H9 (cell line): ENCODE results near the gene B4GALNT4. TPM values are rescaled to one million over a fixed set of nuclear protein-coding genes. Genes with fewer than 3 reads are reported as not detected.

Experiments used
- DNase-seq: peaks from one replicate; pipeline ENCODE4 v3.0.0-alpha.2; 2017
- H2AFZ ChIP-seq: one replicate; pipeline ENCODE4 v1.6.1; 2013; ENCODE audit warnings: mild to moderate bottlenecking, low read length, control low read depth, moderate library complexity
- H2AK5ac ChIP-seq: 2 replicates; pipeline ENCODE4 v1.6.1; 2013; ENCODE audit warnings: low read length, control low read depth, mixed read lengths; ENCODE audit not compliant: insufficient read length
- H2BK120ac ChIP-seq: one replicate; pipeline ENCODE4 v1.6.1; 2013; ENCODE audit warnings: low read depth, mild to moderate bottlenecking, low read length, control low read depth, inconsistent platforms; ENCODE audit not compliant: poor library complexity, severe bottlenecking
- H2BK12ac ChIP-seq: 2 replicates; pipeline ENCODE4 v1.6.1; 2013; ENCODE audit warnings: low read length, control low read depth, mixed read lengths, low read depth; ENCODE audit not compliant: insufficient read length
- H2BK15ac ChIP-seq: 2 replicates; pipeline ENCODE4 v1.6.1; 2013; ENCODE audit warnings: low read depth, low read length, control low read depth
- H2BK20ac ChIP-seq: one replicate; pipeline ENCODE4 v1.6.1; 2013; ENCODE audit warnings: low read depth, mild to moderate bottlenecking, low read length, control low read depth, inconsistent platforms; ENCODE audit not compliant: poor library complexity, severe bottlenecking
- H2BK5ac ChIP-seq: 2 replicates; pipeline ENCODE4 v1.6.1; 2013; ENCODE audit warnings: low read length, control low read depth, mixed read lengths; ENCODE audit not compliant: insufficient read length
- H3K14ac ChIP-seq: 2 replicates; pipeline ENCODE4 v1.6.1; 2013; ENCODE audit warnings: low read length, control low read depth; ENCODE audit not compliant: insufficient read depth
- H3K18ac ChIP-seq: 2 replicates; pipeline ENCODE4 v1.6.1; 2013; ENCODE audit warnings: low read depth, mild to moderate bottlenecking, mixed read lengths, low read length, control low read depth; ENCODE audit not compliant: insufficient read length
- H3K23ac ChIP-seq: 2 replicates; pipeline ENCODE4 v1.6.1; 2013; ENCODE audit warnings: low read length, control low read depth, mixed read lengths, low read depth; ENCODE audit not compliant: insufficient read length
- H3K23me2 ChIP-seq: 2 replicates; pipeline ENCODE4 v1.6.1; 2013; ENCODE audit warnings: low read depth, mild to moderate bottlenecking, mixed read lengths, low read length, control low read depth; ENCODE audit not compliant: insufficient read length, poor library complexity, severe bottlenecking
- H3K27ac ChIP-seq: 2 replicates; pipeline ENCODE4 v1.5.1; 2013; ENCODE audit warnings: low read length, control low read depth, mixed read lengths, low read depth; ENCODE audit not compliant: insufficient read length
- H3K27me3 ChIP-seq: 2 replicates; pipeline ENCODE4 v1.6.1; 2013; ENCODE audit warnings: low read length, control low read depth, inconsistent platforms; ENCODE audit not compliant: insufficient read depth
- H3K4ac ChIP-seq: 2 replicates; pipeline ENCODE4 v1.6.1; 2013; ENCODE audit warnings: low read depth, mild to moderate bottlenecking, control low read depth, inconsistent platforms, low read length, moderate library complexity
- H3K4me1 ChIP-seq: 2 replicates; pipeline ENCODE4 v1.6.1; 2013; ENCODE audit warnings: low read length, control low read depth, inconsistent platforms; ENCODE audit not compliant: insufficient read depth
- H3K4me2 ChIP-seq: 2 replicates; pipeline ENCODE4 v1.6.1; 2013; ENCODE audit warnings: low read length, control low read depth, mixed read lengths; ENCODE audit not compliant: insufficient read length, insufficient read depth
- H3K56ac ChIP-seq: 2 replicates; pipeline ENCODE4 v1.6.1; 2013; ENCODE audit warnings: low read depth, mild to moderate bottlenecking, mixed read lengths, low read length, control low read depth; ENCODE audit not compliant: insufficient read length
- H3K79me1 ChIP-seq: 2 replicates; pipeline ENCODE4 v1.6.1; 2013; ENCODE audit warnings: low read depth, mild to moderate bottlenecking, moderate library complexity, low read length, control low read depth, inconsistent platforms; ENCODE audit not compliant: insufficient read depth, poor library complexity, severe bottlenecking
- H3K79me2 ChIP-seq: 2 replicates; pipeline ENCODE4 v1.6.1; 2013; ENCODE audit warnings: low read length, control low read depth, inconsistent platforms; ENCODE audit not compliant: insufficient read depth
- H3K9ac ChIP-seq: 2 replicates; pipeline ENCODE4 v1.6.1; 2013; ENCODE audit warnings: low read length, control low read depth, mixed read lengths; ENCODE audit not compliant: insufficient read length; ENCODE audit errors: extremely low read depth
- H3K9me3 ChIP-seq: one replicate; pipeline ENCODE4 v1.6.1; 2013; ENCODE audit warnings: low read depth, low read length, inconsistent platforms; ENCODE audit not compliant: control insufficient read depth
- H3T11ph ChIP-seq: one replicate; pipeline ENCODE4 v1.6.1; 2013; ENCODE audit warnings: mild to moderate bottlenecking, low read length, control low read depth, inconsistent platforms
- H4K20me1 ChIP-seq: one replicate; pipeline ENCODE4 v1.6.1; 2013; ENCODE audit not compliant: control insufficient read depth, insufficient read length, insufficient read depth
- H4K5ac ChIP-seq: 2 replicates; pipeline ENCODE4 v1.6.1; 2013; ENCODE audit warnings: low read depth, mild to moderate bottlenecking, mixed read lengths, low read length, control low read depth; ENCODE audit not compliant: insufficient read length
- H4K8ac ChIP-seq: replicated peaks from 2 replicates; pipeline ENCODE4 v1.6.1; 2013; ENCODE audit warnings: low read length, control low read depth, mixed read lengths, low read depth; ENCODE audit not compliant: insufficient read length
- H4K91ac ChIP-seq: 2 replicates; pipeline ENCODE4 v1.6.1; 2013; ENCODE audit warnings: low read depth, mild to moderate bottlenecking, moderate library complexity, mixed read lengths, low read length, control low read depth; ENCODE audit not compliant: insufficient read length
- H3K27ac Mint-ChIP-seq, 3 experiments: 2 replicates in 2 of 3; 3 replicates in 1 of 3; pipeline ENCODE4 v1.8.0; 2020 to 2021; ENCODE audit warnings: mixed read lengths in 3 of 3, mild to moderate bottlenecking in 1 of 3, moderate library complexity in 1 of 3
- H3K27me3 Mint-ChIP-seq: 2 replicates; pipeline ENCODE4 v1.8.0; 2021; ENCODE audit warnings: low read depth, mild to moderate bottlenecking, moderate library complexity, mixed read lengths
- H3K36me3 Mint-ChIP-seq, 3 experiments: 2 replicates in 2 of 3; 3 replicates in 1 of 3; pipeline ENCODE4 v1.8.0; 2020 to 2021; ENCODE audit warnings: low read depth in 3 of 3, mixed read lengths in 3 of 3; ENCODE audit not compliant: insufficient read depth in 1 of 3
- H3K4me1 Mint-ChIP-seq, 2 experiments: 2 replicates each; pipeline ENCODE4 v1.8.0; 2020; ENCODE audit warnings: mixed read lengths in 2 of 2
- H3K4me3 Mint-ChIP-seq, 2 experiments: 2 replicates in 1 of 2; 3 replicates in 1 of 2; pipeline ENCODE4 v1.8.0; 2020 to 2021; ENCODE audit warnings: mild to moderate bottlenecking in 2 of 2, mixed read lengths in 2 of 2, moderate library complexity in 1 of 2
- H3K9me3 Mint-ChIP-seq, 2 experiments: 2 replicates in 1 of 2; 3 replicates in 1 of 2; pipeline ENCODE4 v1.8.0; 2020; ENCODE audit warnings: mild to moderate bottlenecking in 2 of 2, mixed read lengths in 2 of 2, moderate library complexity in 1 of 2
- WGBS: extraction: QIAGEN DNeasy Blood & Tissue Kit; methylation state at CpG from one replicate; pipeline ENCODE4 v1.1.7; 2013; ENCODE audit warnings: missing lambda C conversion rate, low lambda C conversion rate, mixed read lengths; ENCODE audit not compliant: insufficient read length; ENCODE audit errors: extremely low coverage; 5-methylcytosine and 5-hydroxymethylcytosine counted together
- total RNA-seq: library from RNA; stranded (reverse); gene quantifications from 2 replicates; pipeline ENCODE4 v1.2.1, GENCODE V29; 2021
- TF ChIP-seq, protein P1 (sequence below): fragments of 200-600 bp; sonication (generic); conservative IDR thresholded peaks from 3 replicates; pipeline ENCODE4 v1.8.0; 2021; ENCODE audit warnings: antibody characterized with exemption, mild to moderate bottlenecking

The B4GALNT4 gene
- total RNA-seq, 1 experiment from 2014 or later: 105 TPM

GRCh38 chr11:405954-406795 is 36.9 kb downstream of the B4GALNT4 start:
- H3K4me2 ChIP-seq: no peak overlapping the region
- no peak overlapping the region for H3K9ac ChIP-seq
- H2AFZ ChIP-seq: no peak overlapping the region
- no peak overlapping the region for H4K91ac ChIP-seq
- no peak overlapping the region for H3K4ac ChIP-seq
- no peak overlapping the region for H4K8ac ChIP-seq
- no peak overlapping the region for H4K5ac ChIP-seq
- H3K18ac ChIP-seq: no peak overlapping the region
- H3K27me3 ChIP-seq: no peaks in the 10 kb centered on the region
- H2BK120ac ChIP-seq: no peak overlapping the region
- Mint-ChIP-seq H3K36me3 (peaks cover 0 to 2% (median 0%) of the 10 kb centered on the region in 3 experiments; a peak in 3 of 7 replicates), H3K4me1 (peaks cover 2 to 5% of the 10 kb centered on the region in 2 experiments; a peak in 3 of 4 replicates), H3K4me3 (peak overlapping the region; percentile 22 to 51; a peak in 1 of 5 replicates), H3K9me3 (no peaks in the 10 kb centered on the region), H3K27me3 (0 out of 2 replicates have a peak, but pooled peaks cover 2% of the 10 kb centered on the region), H3K27ac (no peak overlapping the region)
- H2BK20ac ChIP-seq: no peak overlapping the region
- H3K56ac ChIP-seq: no peak overlapping the region
- H2BK5ac ChIP-seq: no peak overlapping the region
- no peaks in the 10 kb centered on the region for H3K4me1 ChIP-seq
- H3K23ac ChIP-seq: no peak overlapping the region
- TF ChIP-seq, protein P1, sequence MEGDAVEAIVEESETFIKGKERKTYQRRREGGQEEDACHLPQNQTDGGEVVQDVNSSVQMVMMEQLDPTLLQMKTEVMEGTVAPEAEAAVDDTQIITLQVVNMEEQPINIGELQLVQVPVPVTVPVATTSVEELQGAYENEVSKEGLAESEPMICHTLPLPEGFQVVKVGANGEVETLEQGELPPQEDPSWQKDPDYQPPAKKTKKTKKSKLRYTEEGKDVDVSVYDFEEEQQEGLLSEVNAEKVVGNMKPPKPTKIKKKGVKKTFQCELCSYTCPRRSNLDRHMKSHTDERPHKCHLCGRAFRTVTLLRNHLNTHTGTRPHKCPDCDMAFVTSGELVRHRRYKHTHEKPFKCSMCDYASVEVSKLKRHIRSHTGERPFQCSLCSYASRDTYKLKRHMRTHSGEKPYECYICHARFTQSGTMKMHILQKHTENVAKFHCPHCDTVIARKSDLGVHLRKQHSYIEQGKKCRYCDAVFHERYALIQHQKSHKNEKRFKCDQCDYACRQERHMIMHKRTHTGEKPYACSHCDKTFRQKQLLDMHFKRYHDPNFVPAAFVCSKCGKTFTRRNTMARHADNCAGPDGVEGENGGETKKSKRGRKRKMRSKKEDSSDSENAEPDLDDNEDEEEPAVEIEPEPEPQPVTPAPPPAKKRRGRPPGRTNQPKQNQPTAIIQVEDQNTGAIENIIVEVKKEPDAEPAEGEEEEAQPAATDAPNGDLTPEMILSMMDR: no peak
- peaks cover 8% of the 10 kb centered on the region for H3K23me2 ChIP-seq
- H3K79me2 ChIP-seq: no peaks in the 10 kb centered on the region
- no peak overlapping the region for H3T11ph ChIP-seq
- no peaks in the 10 kb centered on the region for H3K9me3 ChIP-seq
- no peaks in the 10 kb centered on the region for H3K79me1 ChIP-seq
- H4K20me1 ChIP-seq: no peaks in the 10 kb centered on the region
- H2BK15ac ChIP-seq: no peak overlapping the region
- no peak overlapping the region for H3K27ac ChIP-seq
- no peak overlapping the region for H2AK5ac ChIP-seq
- H2BK12ac ChIP-seq: no peak overlapping the region
- no peak for DNase-seq
- no peak overlapping the region for H3K14ac ChIP-seq
- WGBS: no CpG with 5 or more reads among the region's 47 CpGs
